Mononuclear cell (primary cell): ENCODE measurements around the gene DZIP3. TPM values are rescaled to one million over a fixed set of nuclear protein-coding genes. Genes with fewer than 3 reads are reported as not detected.

ENCODE experiments used
- H3K27me3 ChIP-seq: 2 replicates; pipeline ENCODE4 v1.6.0; 2011; ENCODE audit warnings: low read length, control low read depth; ENCODE audit not compliant: insufficient read depth
- H3K4me1 ChIP-seq: 2 replicates; pipeline ENCODE4 v1.5.1; 2011; ENCODE audit warnings: mild to moderate bottlenecking, low read length, control low read depth; ENCODE audit not compliant: insufficient read depth
- H3K4me3 ChIP-seq: 2 replicates; pipeline ENCODE4 v1.5.1; 2011; ENCODE audit warnings: mild to moderate bottlenecking, low read length, moderate library complexity
- H3K9me3 ChIP-seq: 2 replicates; pipeline ENCODE4 v1.5.1; 2011; ENCODE audit warnings: low read depth, mild to moderate bottlenecking, control low read depth, low read length
- total RNA-seq: library from RNA; depleted of rRNA; stranded (reverse); fragments of >200 nt; gene quantifications from one replicate; pipeline ENCODE4 v1.2.3, GENCODE V29; 2012

DZIP3 gene
- total RNA-seq, result 9.2 TPM

- H3K27me3 ChIP-seq, result no peaks in the 10 kb centered on the region
- H3K4me1 ChIP-seq, result peaks cover 17% of the 10 kb centered on the region
- H3K4me3 ChIP-seq, result peak within 1 kb of the TSS; percentile 92
- no peaks in the 10 kb centered on the region for H3K9me3 ChIP-seq
Observed at GRCh38 chr3:108589081-108589997, at the start of gene DZIP3, which contains the start of gene CIP2A. Gene DZIP3 (plus strand): TSS chr3:108589722. CDS start chr3:108605407, 15,685 bp downstream. Gene CIP2A (minus strand): TSS chr3:108589438. CDS start chr3:108589375, 63 bp downstream.

DNA sequence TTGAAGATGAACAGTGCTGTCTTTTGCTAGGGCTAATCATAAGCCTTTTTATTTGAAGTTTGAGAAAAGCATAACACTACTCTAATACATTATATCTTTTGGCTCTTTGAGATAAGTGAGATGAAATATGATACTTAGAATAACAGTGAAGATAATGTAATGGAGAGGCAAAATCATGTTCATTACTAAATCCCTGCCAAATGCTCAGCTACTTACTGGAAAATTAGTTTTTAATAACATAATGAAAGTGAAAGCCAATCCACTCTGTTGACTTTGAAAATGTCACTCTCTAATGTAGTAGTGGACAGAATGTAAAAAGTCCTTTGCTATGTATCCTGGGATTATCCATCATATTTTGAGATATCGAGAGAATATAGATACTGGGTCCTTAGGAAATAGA lies 43.3 kb upstream of the DZIP3 start:
- Histone ChIP-seq H3K4me3 (no peak overlapping the region), H3K27me3 (no peaks in the 10 kb centered on the region), H3K9me3 (no peaks in the 10 kb centered on the region), H3K4me1 (no peaks in the 10 kb centered on the region)

DNA sequence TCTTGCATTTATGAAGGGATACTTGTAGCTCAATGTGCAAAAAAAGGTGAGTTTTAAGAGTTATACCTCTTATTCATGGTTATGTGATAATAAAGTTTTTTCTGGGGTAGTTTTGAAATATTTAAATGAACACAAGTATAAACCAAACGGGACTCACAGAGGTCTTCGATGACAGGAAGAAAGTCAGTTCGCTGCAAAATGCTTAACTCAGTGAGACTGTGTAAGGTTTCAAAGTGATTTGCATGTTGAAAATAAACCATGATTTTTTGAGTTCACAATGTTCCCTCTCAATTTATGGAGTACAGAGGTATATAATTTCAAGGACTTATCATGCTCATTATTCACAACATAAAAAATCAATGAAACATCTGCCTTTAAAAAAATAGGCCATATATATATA lies 42.8 kb upstream of the DZIP3 start:
- Histone ChIP-seq H3K27me3 (no peaks in the 10 kb centered on the region), H3K4me3 (no peak overlapping the region), H3K9me3 (no peaks in the 10 kb centered on the region), H3K4me1 (no peaks in the 10 kb centered on the region)

- H3K4me1 ChIP-seq, result no peaks in the 10 kb centered on the region
- H3K9me3 ChIP-seq, result no peaks in the 10 kb centered on the region
- no peaks in the 10 kb centered on the region for H3K27me3 ChIP-seq
- H3K4me3 ChIP-seq, result no peak overlapping the region
Observed at GRCh38 chr3:108548304-108548703, 41.2 kb upstream of the DZIP3 start.

- no peak overlapping the region for H3K4me3 ChIP-seq
- H3K9me3 ChIP-seq, result no peaks in the 10 kb centered on the region
- no peaks in the 10 kb centered on the region for H3K4me1 ChIP-seq
- no peaks in the 10 kb centered on the region for H3K27me3 ChIP-seq
Observed at GRCh38 chr3:108548886-108549285, 40.6 kb upstream of the DZIP3 start.

DNA sequence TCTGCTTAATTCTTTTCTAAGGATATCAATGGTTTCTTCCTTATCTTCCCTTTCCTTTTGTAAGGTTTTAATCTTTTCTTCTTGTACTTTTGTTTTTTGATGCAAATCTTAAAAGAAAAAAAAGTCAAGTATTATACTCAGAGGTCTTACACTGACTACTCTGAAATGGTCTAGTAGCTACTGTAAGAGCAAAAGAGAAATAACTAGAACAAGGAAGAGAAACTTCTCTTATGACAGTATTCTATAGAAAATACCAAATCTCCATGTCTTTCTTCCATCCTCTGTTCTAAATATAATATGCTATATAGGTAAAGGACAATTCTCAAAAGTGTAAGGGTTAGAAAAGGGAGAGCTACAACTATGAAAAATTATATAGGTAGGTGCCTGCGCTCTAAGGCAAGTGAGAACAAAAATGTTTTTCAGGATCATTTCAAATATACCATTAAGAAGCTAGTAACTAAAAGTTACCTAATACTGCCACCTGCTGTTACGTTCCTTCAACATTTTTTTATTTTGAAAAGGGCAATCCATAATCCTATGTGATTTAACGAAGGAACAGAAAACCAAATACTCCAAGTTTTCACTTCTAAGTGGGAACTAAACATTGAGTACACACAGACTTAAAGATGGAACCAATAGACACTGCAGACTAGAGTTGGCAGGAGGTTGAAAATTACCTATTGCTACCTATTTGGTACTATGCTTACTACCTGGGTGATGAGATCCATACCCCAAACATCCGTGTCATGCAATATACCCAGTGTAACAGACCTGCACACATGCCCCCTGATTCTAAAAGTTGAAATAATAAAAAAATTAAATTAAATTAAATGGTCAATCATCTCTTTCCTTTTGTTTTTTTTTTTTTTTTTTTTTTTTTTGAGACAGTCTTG lies 37.0 kb upstream of the DZIP3 start:
- H3K4me3 ChIP-seq, result no peak overlapping the region
- no peaks in the 10 kb centered on the region for H3K9me3 ChIP-seq
- H3K27me3 ChIP-seq, result no peaks in the 10 kb centered on the region

GRCh38 chr3:108554229-108554628 lies 35.3 kb upstream of the DZIP3 start:
- Histone ChIP-seq H3K4me3 (no peak overlapping the region), H3K27me3 (no peaks in the 10 kb centered on the region), H3K9me3 (no peaks in the 10 kb centered on the region), H3K4me1 (no peaks in the 10 kb centered on the region)

More for the DNA sequence above, 37.0 kb upstream of the DZIP3 start:
- H3K4me1 ChIP-seq, result no peaks in the 10 kb centered on the region

DNA sequence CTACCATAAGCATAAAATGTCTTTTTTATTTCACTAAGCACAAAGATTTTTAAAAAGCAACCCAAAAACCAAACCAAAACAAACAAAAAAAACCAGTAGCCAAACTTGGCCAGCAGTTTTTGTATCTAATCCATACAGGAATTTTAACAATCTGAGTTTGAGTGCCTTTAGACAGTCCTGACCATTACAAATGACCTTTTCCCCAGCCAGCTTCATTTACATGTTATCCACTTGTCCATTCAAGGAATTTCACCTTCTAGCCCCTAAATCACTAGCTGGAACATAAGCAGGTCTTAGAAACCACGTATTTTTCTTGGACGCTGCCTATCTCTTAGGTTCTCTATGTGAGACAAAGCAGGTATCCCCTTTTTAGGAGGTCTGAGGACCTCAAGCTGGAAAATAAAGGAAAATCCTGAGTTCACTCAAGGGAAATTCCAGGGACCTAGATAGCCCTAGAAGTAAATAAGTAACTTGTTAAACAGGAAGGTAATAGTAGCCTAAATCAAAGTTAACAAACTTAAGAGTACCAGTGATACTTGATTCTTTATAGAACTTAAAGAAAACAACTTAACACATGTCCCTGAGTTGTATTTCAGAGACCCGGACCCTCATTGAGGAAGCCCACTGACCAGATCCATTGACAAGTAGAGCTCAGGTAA lies 34.5 kb upstream of the DZIP3 start:
- H3K4me3 ChIP-seq, result no peak overlapping the region
- H3K9me3 ChIP-seq, result no peaks in the 10 kb centered on the region
- no peaks in the 10 kb centered on the region for H3K4me1 ChIP-seq
- H3K27me3 ChIP-seq, result no peaks in the 10 kb centered on the region

DNA sequence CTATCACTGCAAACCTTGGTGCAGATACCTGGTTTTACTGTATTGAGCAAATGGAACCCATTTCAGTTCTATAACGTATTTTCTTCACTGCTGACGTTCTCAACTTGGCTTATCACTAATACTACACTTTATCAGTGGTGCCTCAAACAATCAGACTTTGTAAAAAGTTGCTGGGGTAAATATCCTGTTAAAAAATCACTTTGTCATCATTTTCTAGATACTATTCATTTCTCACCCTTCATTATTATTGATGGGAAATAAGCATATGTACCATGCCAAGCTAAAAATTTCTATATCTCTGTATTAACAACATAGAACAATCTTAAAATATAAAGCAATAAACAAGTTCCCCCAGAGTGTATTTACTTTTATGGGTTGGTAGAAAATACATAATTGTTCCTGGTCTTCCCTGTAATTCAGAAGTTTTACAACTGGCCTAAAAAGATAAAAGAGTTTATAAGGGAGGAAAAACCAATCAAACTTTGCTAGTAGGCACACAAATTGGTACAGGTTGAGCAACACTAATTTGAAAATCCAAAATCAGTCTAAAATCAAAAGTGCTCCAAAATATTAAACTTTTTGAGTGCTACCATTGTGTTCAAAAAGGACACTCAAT lies 33.4 kb upstream of the DZIP3 start:
- Histone ChIP-seq H3K9me3 (no peaks in the 10 kb centered on the region), H3K27me3 (no peaks in the 10 kb centered on the region), H3K4me3 (no peak overlapping the region), H3K4me1 (no peaks in the 10 kb centered on the region)

- Histone ChIP-seq H3K9me3 (no peaks in the 10 kb centered on the region), H3K4me3 (no peak overlapping the region), H3K4me1 (no peaks in the 10 kb centered on the region)
Observed at GRCh38 chr3:108562565-108562964, 27.0 kb upstream of the DZIP3 start.

GRCh38 chr3:108564564-108564963 lies 25.0 kb upstream of the DZIP3 start:
- Histone ChIP-seq H3K4me3 (no peak overlapping the region), H3K4me1 (no peaks in the 10 kb centered on the region), H3K27me3 (no peaks in the 10 kb centered on the region), H3K9me3 (no peaks in the 10 kb centered on the region)

More at GRCh38 chr3:108562565-108562964, 27.0 kb upstream of the DZIP3 start:
- H3K27me3 ChIP-seq, result no peaks in the 10 kb centered on the region

GRCh38 chr3:108565506-108565905 lies 24.0 kb upstream of the DZIP3 start:
- H3K27me3 ChIP-seq, result no peaks in the 10 kb centered on the region
- H3K4me1 ChIP-seq, result no peaks in the 10 kb centered on the region
- no peaks in the 10 kb centered on the region for H3K9me3 ChIP-seq
- no peak overlapping the region for H3K4me3 ChIP-seq

DNA sequence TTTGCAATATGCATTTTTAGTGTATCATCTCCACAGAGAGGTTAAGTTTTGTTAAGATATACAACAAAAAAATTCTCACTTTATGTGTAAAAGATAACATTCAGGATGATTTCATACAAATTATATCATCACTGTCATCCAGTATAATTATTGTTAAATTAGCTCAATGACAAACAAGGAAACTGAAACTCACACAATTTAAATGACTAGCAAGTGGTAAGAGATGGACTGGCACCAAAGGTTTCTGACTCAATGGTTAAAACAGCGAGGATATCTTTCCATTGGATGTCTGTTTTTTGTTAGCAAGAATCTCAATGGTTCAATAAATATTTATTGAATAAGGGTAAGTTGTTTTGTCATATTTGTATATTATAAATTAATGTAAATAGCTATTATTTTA lies 22.9 kb upstream of the DZIP3 start:
- no peaks in the 10 kb centered on the region for H3K4me1 ChIP-seq
- no peaks in the 10 kb centered on the region for H3K27me3 ChIP-seq
- no peak overlapping the region for H3K4me3 ChIP-seq
- H3K9me3 ChIP-seq, result no peaks in the 10 kb centered on the region

GRCh38 chr3:108569336-108569735 lies 20.2 kb upstream of the DZIP3 start:
- no peaks in the 10 kb centered on the region for H3K9me3 ChIP-seq
- H3K27me3 ChIP-seq, result no peaks in the 10 kb centered on the region
- H3K4me3 ChIP-seq, result no peak overlapping the region
- no peaks in the 10 kb centered on the region for H3K4me1 ChIP-seq
